Measurements from ENCODE around the gene SERTAD4.
"Not testable (repeated sequence)": the region's sequence is repeated elsewhere in the genome, so short reads cannot be mapped to it uniquely, and the experiment has no call there.

SERTAD4 gene

GRCh38 chr1:210262167-210262896 lies 29.7 kb downstream of the SERTAD4 start:
- DNase-seq: no peak

- no peak for DNase-seq
Observed at GRCh38 chr1:210262897-210263272, 30.3 kb downstream of the SERTAD4 start.

- DNase-seq: no peak
Observed at GRCh38 chr1:210263963-210264362, 31.4 kb downstream of the SERTAD4 start.

- DNase-seq: no peak
Observed at GRCh38 chr1:210264496-210265380, 32.1 kb downstream of the SERTAD4 start.

- not testable (repeated sequence) for DNase-seq
Observed at GRCh38 chr1:210265392-210265955, 32.9 kb downstream of the SERTAD4 start.

- DNase-seq: no peak
Observed at GRCh38 chr1:210269981-210270380, 37.4 kb downstream of the SERTAD4 start.

- no peak for DNase-seq
Observed at GRCh38 chr1:210272666-210273065, 40.1 kb downstream of the SERTAD4 start.

GRCh38 chr1:210280221-210280620 lies 47.6 kb downstream of the SERTAD4 start:
- no peak for DNase-seq

- no peak for DNase-seq
Observed at GRCh38 chr1:210288116-210288515, 55.5 kb downstream of the SERTAD4 start.

GRCh38 chr1:210289248-210289647 lies 56.7 kb downstream of the SERTAD4 start:
- no peak for DNase-seq

GRCh38 chr1:210291081-210291764 lies 58.6 kb downstream of the SERTAD4 start:
- no peak for DNase-seq

- DNase-seq: no peak
Observed at GRCh38 chr1:210291786-210292230, 59.2 kb downstream of the SERTAD4 start.

- no peak for DNase-seq
Observed at GRCh38 chr1:210292231-210292871, 59.8 kb downstream of the SERTAD4 start.

GRCh38 chr1:210293171-210293607 lies 60.6 kb downstream of the SERTAD4 start:
- no peak for DNase-seq

GRCh38 chr1:210294999-210295745 lies 62.6 kb downstream of the SERTAD4 start:
- DNase-seq: no peak

Data from inflammatory macrophage treated with lipopolysaccharide for 4 hours (primary cell).